HG02678 (cell line): ENCODE measurements around the gene NDUFS6.

ENCODE experiments used
- ATAC-seq: cut with Tn5 transposase; IDR thresholded peaks from one replicate; pipeline ENCODE4 v1.9.1; 2021; ENCODE audit warnings: mild to moderate bottlenecking, moderate library complexity; ENCODE audit not compliant: unreplicated experiment

NDUFS6 gene

GRCh38 chr5:1765141-1765879 lies 35.9 kb upstream of the NDUFS6 start:
- ATAC-seq, result peak; percentile 37

- ATAC-seq, result no peak
These were observed 35.3 kb upstream of the NDUFS6 start for GRCh38 chr5:1765880-1766235.

- ATAC-seq, result no peak
These were observed 33.5 kb upstream of the NDUFS6 start for GRCh38 chr5:1767524-1768282.

- ATAC-seq, result no peak
These were observed 32.8 kb upstream of the NDUFS6 start for GRCh38 chr5:1768283-1769000.

- ATAC-seq, result no peak
These were observed 32.1 kb upstream of the NDUFS6 start for GRCh38 chr5:1769017-1769640.

- no peak for ATAC-seq
These were observed 31.3 kb upstream of the NDUFS6 start for GRCh38 chr5:1769752-1770442.

GRCh38 chr5:1770443-1770802 lies 30.8 kb upstream of the NDUFS6 start:
- ATAC-seq, result no peak

- no peak for ATAC-seq
These were observed 29.8 kb upstream of the NDUFS6 start for GRCh38 chr5:1771149-1772065.

GRCh38 chr5:1772634-1773033 lies 28.6 kb upstream of the NDUFS6 start:
- ATAC-seq, result no peak

- ATAC-seq, result no peak
These were observed 24.4 kb upstream of the NDUFS6 start for GRCh38 chr5:1776831-1777230.

- ATAC-seq, result no peak
These were observed 23.7 kb upstream of the NDUFS6 start for GRCh38 chr5:1777281-1778137.

- ATAC-seq, result no peak
These were observed 22.8 kb upstream of the NDUFS6 start for GRCh38 chr5:1778138-1779020.

- no peak for ATAC-seq
These were observed 22.1 kb upstream of the NDUFS6 start for GRCh38 chr5:1779021-1779680.

- ATAC-seq, result no peak
These were observed 21.2 kb upstream of the NDUFS6 start for GRCh38 chr5:1779782-1780613.

GRCh38 chr5:1780614-1780930 lies 20.6 kb upstream of the NDUFS6 start:
- ATAC-seq, result no peak

- no peak for ATAC-seq
These were observed 20.1 kb upstream of the NDUFS6 start for GRCh38 chr5:1781107-1781506.
